Activated T-cell treated with anti-CD3 and anti-CD28 coated beads, Interleukin-2, amount 50 U/mL, for 72 hours (primary cell): ENCODE data around the gene ZNF614. TPM values are rescaled to one million over a fixed set of nuclear protein-coding genes. Genes with fewer than 3 reads are reported as not detected.
"Not testable (repeated sequence)": the region's sequence is repeated elsewhere in the genome, so short reads cannot be mapped to it uniquely, and the experiment has no call there.

Experiments
- ATAC-seq, 2 donors: fragments of 150-1000 bp; cut with Tn5 transposase; replicated peaks in 1 of 2; 2 replicates each; pipeline ENCODE4 v1.10.0; 2021; ENCODE audit warnings: moderate library complexity in 2 of 2, mild to moderate bottlenecking in 1 of 2
- DNase-seq, 2 donors: peaks; one replicate each; pipeline ENCODE4 v3.0.0; 2021 to 2022; ENCODE audit warnings: mixed read lengths in 1 of 2
- H3K27ac Mint-ChIP-seq: one replicate; pipeline ENCODE4 v1.8.0; 2022; ENCODE audit warnings: mild to moderate bottlenecking, moderate library complexity, mixed read lengths
- H3K27me3 Mint-ChIP-seq: one replicate; pipeline ENCODE4 v1.8.0; 2022; ENCODE audit warnings: low read depth, mixed read lengths
- H3K36me3 Mint-ChIP-seq, 2 donors: one replicate each; pipeline ENCODE4 v1.8.0; 2022; ENCODE audit warnings: mixed read lengths in 2 of 2, mild to moderate bottlenecking in 1 of 2; ENCODE audit not compliant: insufficient read depth in 2 of 2
- H3K4me1 Mint-ChIP-seq: one replicate; pipeline ENCODE4 v1.8.0; 2022; ENCODE audit warnings: low read depth, mixed read lengths
- H3K4me3 Mint-ChIP-seq, 2 donors: one replicate each; pipeline ENCODE4 v1.8.0; 2022; ENCODE audit warnings: mild to moderate bottlenecking in 2 of 2, mixed read lengths in 2 of 2, moderate library complexity in 2 of 2
- H3K9me3 Mint-ChIP-seq, 2 donors: one replicate each; pipeline ENCODE4 v1.8.0; 2022; ENCODE audit warnings: mixed read lengths in 2 of 2
- total RNA-seq, 2 donors: library from RNA; stranded (reverse); gene quantifications; one replicate each; pipeline ENCODE4 v1.2.3, GENCODE V29; 2022

ZNF614 gene
- total RNA-seq, 2 donors from 2014 or later = 11.5 TPM

DNA sequence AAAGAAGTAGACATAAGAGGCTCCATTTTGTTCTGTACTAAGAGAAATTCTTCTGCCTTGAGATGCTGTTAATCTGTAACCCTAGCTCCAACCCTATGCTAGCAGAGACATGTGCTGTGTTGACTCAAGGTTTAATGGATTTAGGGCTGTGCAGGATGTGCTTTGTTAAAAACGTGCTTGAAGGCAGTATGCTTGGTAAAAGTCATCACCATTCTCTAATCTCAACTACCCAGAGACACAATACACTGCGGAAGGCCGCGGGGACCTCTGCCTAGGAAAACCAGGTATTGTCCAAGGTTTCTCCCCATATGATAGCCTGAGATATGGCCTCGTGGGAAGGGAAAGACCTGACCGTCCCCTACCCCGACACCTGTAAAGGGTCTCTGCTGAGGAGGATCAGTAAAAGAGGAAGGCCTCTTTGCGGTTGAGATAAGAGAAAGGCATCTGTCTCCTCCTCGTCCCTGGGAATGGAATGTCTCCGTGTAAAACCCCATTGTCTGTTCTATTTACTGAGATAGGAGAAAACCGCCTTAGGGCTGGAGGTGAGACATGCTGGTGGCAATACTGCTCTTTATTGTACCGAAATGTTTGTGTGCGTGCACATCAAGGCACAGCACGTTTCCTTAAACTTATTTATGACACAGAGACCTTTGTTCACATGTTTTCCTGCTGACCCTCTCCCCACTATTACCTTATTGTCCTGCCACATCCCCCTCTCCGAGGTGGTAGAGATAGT, 1.8 kb downstream of the ZNF614 start:
- peaks cover 25% of the 10 kb centered on the region for H3K4me1 Mint-ChIP-seq
- H3K36me3 Mint-ChIP-seq = peaks cover 50 to 77% of the 10 kb centered on the region in 2 donors
- not testable (repeated sequence) for H3K27me3 Mint-ChIP-seq, H3K27ac Mint-ChIP-seq, DNase-seq, ATAC-seq
- H3K4me3 Mint-ChIP-seq = peak overlapping the region; percentile 87 to 97
- H3K9me3 Mint-ChIP-seq = peaks cover 18 to 32% of the 10 kb centered on the region in 2 donors

- peaks cover 31% of the 10 kb centered on the region for H3K4me1 Mint-ChIP-seq
- H3K27ac Mint-ChIP-seq, H3K27me3 Mint-ChIP-seq, ATAC-seq, DNase-seq, H3K4me3 Mint-ChIP-seq: not testable (repeated sequence)
- H3K36me3 Mint-ChIP-seq = peaks cover 62 to 80% of the 10 kb centered on the region in 2 donors
- H3K9me3 Mint-ChIP-seq = peaks cover 19 to 37% of the 10 kb centered on the region in 2 donors
These were observed 3.7 kb downstream of the ZNF614 start for GRCh38 chr19:52024478-52024877.

GRCh38 chr19:52022193-52022592, 6.0 kb downstream of the ZNF614 start:
- no peak overlapping the region for H3K4me3 Mint-ChIP-seq
- no peak for ATAC-seq
- no peaks in the 10 kb centered on the region for H3K27me3 Mint-ChIP-seq
- peaks cover 22 to 37% of the 10 kb centered on the region in 2 donors for H3K9me3 Mint-ChIP-seq
- DNase-seq = no peak
- H3K4me1 Mint-ChIP-seq = peaks cover 15% of the 10 kb centered on the region
- peaks cover 63 to 85% of the 10 kb centered on the region in 2 donors for H3K36me3 Mint-ChIP-seq
- no peak overlapping the region for H3K27ac Mint-ChIP-seq

DNA sequence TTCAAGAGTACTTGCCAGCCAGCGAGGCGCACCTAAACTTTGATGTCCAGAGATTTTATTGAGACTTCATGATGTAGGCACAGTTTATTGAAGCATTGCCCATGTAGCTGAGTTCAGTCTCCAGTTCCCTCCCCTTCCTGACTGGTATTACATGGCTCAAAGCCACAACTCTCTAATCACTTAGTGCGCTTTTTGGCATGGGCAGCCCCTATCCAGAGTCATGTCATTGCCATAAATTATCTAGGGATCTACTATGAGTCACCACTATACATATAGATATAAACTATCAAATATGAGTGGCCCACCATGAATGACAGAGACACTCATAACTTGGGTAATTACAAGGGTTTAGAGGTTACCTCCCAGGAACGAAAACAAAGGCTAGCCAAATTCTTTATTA, 7.7 kb downstream of the ZNF614 start:
- peaks cover 65 to 86% of the 10 kb centered on the region in 2 donors for H3K36me3 Mint-ChIP-seq
- peaks cover 20 to 42% of the 10 kb centered on the region in 2 donors for H3K9me3 Mint-ChIP-seq
- peak overlapping the region; percentile 9 for H3K27ac Mint-ChIP-seq
- no peak overlapping the region for H3K4me3 Mint-ChIP-seq
- H3K4me1 Mint-ChIP-seq = peaks cover 6% of the 10 kb centered on the region
- DNase-seq (no peak), ATAC-seq (peak; percentile 55 to 56)
- H3K27me3 Mint-ChIP-seq = no peaks in the 10 kb centered on the region

- Mint-ChIP-seq H3K27ac (no peak overlapping the region), H3K4me1 (peaks cover 6% of the 10 kb centered on the region), H3K9me3 (peaks cover 9 to 25% of the 10 kb centered on the region in 2 donors), H3K36me3 (peaks cover 27 to 55% of the 10 kb centered on the region in 2 donors), H3K27me3 (no peaks in the 10 kb centered on the region), H3K4me3 (no peak overlapping the region)
- ATAC-seq (no peak), DNase-seq (no peak)
These were observed 17.5 kb downstream of the ZNF614 start for GRCh38 chr19:52010674-52011073.

GRCh38 chr19:52007806-52008557, 20.2 kb downstream of the ZNF614 start, which contains the start of gene ZNF615:
Gene ZNF615, minus strand, starts transcription at chr19:52008211. Its CDS starts 4,500 bp downstream, at chr19:52003711.
- peaks cover 9 to 25% of the 10 kb centered on the region in 2 donors for H3K9me3 Mint-ChIP-seq
- H3K4me3 Mint-ChIP-seq = peak within 1 kb of the TSS; percentile 91 to 94
- peak; percentile 95 for ATAC-seq
- peaks cover 6% of the 10 kb centered on the region for H3K4me1 Mint-ChIP-seq
- peak within 1 kb of the TSS; percentile 84 for H3K27ac Mint-ChIP-seq
- peaks cover 37 to 60% of the 10 kb centered on the region in 2 donors for H3K36me3 Mint-ChIP-seq
- no peaks in the 10 kb centered on the region for H3K27me3 Mint-ChIP-seq
- DNase-seq = peak; percentile 89 to 90

DNA sequence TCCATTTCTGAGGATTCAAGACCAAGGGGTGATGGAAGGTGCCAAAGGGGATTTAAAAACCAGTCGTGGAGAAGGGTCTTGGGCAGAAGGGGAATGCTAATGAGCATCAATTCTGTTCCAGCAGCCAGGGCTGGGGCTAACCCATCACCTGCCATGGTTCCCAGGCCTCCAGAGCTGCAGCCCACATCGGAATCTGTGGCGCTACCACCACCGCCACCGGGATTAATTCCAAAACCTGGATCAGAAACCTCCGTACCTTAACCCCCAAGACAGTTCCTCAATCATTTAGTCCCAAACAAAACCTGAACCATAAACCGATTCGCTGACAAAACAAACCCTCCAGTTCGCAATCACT, 20.8 kb downstream of the ZNF614 start:
- peak overlapping the region; percentile 91 to 94 for H3K4me3 Mint-ChIP-seq
- H3K36me3 Mint-ChIP-seq = peaks cover 35 to 57% of the 10 kb centered on the region in 2 donors
- ATAC-seq = peak; percentile 24 to 29
- no peaks in the 10 kb centered on the region for H3K27me3 Mint-ChIP-seq
- peak overlapping the region; percentile 84 for H3K27ac Mint-ChIP-seq
- peaks cover 9 to 23% of the 10 kb centered on the region in 2 donors for H3K9me3 Mint-ChIP-seq
- no peak for DNase-seq
- peaks cover 6% of the 10 kb centered on the region for H3K4me1 Mint-ChIP-seq

- no peaks in the 10 kb centered on the region for H3K4me1 Mint-ChIP-seq
- no peaks in the 10 kb centered on the region for H3K27me3 Mint-ChIP-seq
- no peak overlapping the region for H3K4me3 Mint-ChIP-seq
- DNase-seq (no peak), ATAC-seq (no peak)
- H3K36me3 Mint-ChIP-seq = peaks cover 40 to 82% of the 10 kb centered on the region in 2 donors
- H3K9me3 Mint-ChIP-seq = peaks cover 25 to 33% of the 10 kb centered on the region in 2 donors
- H3K27ac Mint-ChIP-seq = no peak overlapping the region
These were observed 34.0 kb downstream of the ZNF614 start for GRCh38 chr19:51994048-51994644.

- H3K27ac Mint-ChIP-seq = no peak overlapping the region
- H3K9me3 Mint-ChIP-seq = peaks cover 29 to 36% of the 10 kb centered on the region in 2 donors
- H3K4me1 Mint-ChIP-seq = no peaks in the 10 kb centered on the region
- ATAC-seq = no peak
- no peak overlapping the region for H3K4me3 Mint-ChIP-seq
- H3K27me3 Mint-ChIP-seq = no peaks in the 10 kb centered on the region
- DNase-seq = no peak
- H3K36me3 Mint-ChIP-seq = peaks cover 40 to 82% of the 10 kb centered on the region in 2 donors
These were observed 34.8 kb downstream of the ZNF614 start for GRCh38 chr19:51993422-51993821.

- DNase-seq = peak; percentile 85 to 88
- peaks cover 23 to 24% of the 10 kb centered on the region in 2 donors for H3K9me3 Mint-ChIP-seq
- peak; percentile 96 to 98 for ATAC-seq
- H3K36me3 Mint-ChIP-seq = peaks cover 36 to 66% of the 10 kb centered on the region in 2 donors
- H3K27ac Mint-ChIP-seq = peak within 1 kb of the TSS; percentile 91
- peak within 1 kb of the TSS; percentile 94 to 96 for H3K4me3 Mint-ChIP-seq
- peaks cover 8% of the 10 kb centered on the region for H3K4me1 Mint-ChIP-seq
- H3K27me3 Mint-ChIP-seq = no peaks in the 10 kb centered on the region
These were observed 41.6 kb downstream of the ZNF614 start, which contains the start of gene ZNF350 for GRCh38 chr19:51986309-51987291. Gene ZNF350, minus strand, starts transcription at chr19:51986840. Its CDS starts 12,480 bp downstream, at chr19:51974360.

GRCh38 chr19:51983361-51983760, 44.8 kb downstream of the ZNF614 start:
- DNase-seq (no peak), ATAC-seq (no peak)
- Mint-ChIP-seq H3K9me3 (peaks cover 27 to 32% of the 10 kb centered on the region in 2 donors), H3K27ac (no peak overlapping the region), H3K27me3 (no peaks in the 10 kb centered on the region), H3K36me3 (peaks cover 48 to 68% of the 10 kb centered on the region in 2 donors), H3K4me1 (peaks cover 17% of the 10 kb centered on the region), H3K4me3 (no peak overlapping the region)

DNA sequence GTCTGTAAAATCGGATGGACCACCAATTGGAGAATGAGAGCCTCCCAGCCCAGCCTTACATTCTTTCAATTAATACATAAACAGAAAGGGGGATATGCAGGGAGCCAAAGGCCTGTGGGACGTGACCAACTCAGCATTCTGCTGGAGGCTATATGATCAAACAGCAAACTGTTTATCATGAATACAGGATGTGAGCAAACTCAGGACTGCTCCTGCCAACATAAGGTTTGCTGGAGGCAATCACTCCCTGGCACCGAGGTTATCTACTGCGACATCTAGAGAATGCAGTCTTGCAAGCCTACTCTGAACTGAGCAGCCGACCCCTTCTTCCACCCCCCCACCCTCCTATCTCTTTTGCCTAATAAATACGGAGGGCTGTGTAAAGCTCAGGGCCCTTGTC, 47.3 kb downstream of the ZNF614 start:
- not testable (repeated sequence) for H3K27ac Mint-ChIP-seq, H3K4me3 Mint-ChIP-seq
- peaks cover 21 to 34% of the 10 kb centered on the region in 2 donors for H3K9me3 Mint-ChIP-seq

More for the DNA sequence above, 47.3 kb downstream of the ZNF614 start:
- ATAC-seq, H3K4me1 Mint-ChIP-seq, H3K27me3 Mint-ChIP-seq, DNase-seq: not testable (repeated sequence)
- H3K36me3 Mint-ChIP-seq = peaks cover 51 to 68% of the 10 kb centered on the region in 2 donors
